Measurements from ENCODE around the gene MIER2.

Gene MIER2

DNA sequence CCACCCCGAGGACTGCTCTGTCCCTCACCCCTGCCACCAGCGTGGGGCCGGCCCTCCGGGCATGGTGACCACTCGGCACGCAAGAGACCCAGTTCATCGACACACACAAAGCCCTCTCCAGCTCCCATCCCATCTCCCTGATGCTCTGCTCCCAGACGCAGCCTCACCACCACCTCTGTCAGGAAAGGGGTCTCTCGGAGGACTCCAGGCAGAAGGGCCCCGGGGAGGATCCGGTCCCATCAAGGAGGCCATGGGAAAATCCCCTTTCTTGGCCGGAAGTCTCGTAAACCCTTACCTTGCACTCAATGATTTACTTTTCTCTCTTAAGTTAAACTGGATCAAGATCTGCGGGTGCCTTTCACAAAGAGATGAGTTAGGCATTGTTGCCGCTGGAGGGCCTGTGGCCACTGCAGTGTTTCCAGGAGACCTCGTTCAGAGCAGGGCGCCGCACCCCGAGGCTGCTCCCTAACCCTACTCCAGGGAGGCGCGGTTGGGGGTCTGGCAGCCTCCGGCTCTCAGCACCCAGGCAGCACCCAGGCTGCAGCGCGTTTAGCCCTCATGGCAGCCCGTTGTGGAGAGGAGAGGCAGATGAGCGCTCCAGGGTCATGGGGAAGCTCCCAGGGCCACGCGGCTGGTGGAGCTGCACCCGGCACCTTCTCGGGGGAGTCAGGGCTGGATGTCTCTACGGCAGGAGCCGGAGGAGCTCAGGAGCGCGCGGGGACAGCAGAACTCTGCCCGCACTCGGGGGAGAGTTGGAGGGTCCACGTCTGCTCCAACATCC is 33.4 kb upstream of the MIER2 start:
- no peak for DNase-seq

DNA sequence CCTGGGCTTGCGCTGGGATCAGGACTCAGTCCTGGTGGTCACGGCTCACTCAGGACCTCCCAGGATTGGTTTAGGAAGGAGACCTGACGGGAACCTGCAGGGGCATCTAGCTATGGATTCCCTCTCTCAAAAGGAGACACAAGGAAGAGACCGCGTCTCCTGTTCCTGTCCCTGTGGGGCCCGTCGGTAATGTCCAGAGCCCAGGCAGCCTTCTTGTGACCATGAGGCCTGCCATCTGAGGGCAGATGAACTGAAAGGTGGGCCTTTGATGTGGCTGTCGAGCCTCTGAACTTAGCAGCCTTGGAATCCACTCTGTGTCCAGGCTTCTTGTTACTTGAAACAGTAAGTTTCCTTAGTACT is 31.5 kb upstream of the MIER2 start:
- no peak for DNase-seq

DNA sequence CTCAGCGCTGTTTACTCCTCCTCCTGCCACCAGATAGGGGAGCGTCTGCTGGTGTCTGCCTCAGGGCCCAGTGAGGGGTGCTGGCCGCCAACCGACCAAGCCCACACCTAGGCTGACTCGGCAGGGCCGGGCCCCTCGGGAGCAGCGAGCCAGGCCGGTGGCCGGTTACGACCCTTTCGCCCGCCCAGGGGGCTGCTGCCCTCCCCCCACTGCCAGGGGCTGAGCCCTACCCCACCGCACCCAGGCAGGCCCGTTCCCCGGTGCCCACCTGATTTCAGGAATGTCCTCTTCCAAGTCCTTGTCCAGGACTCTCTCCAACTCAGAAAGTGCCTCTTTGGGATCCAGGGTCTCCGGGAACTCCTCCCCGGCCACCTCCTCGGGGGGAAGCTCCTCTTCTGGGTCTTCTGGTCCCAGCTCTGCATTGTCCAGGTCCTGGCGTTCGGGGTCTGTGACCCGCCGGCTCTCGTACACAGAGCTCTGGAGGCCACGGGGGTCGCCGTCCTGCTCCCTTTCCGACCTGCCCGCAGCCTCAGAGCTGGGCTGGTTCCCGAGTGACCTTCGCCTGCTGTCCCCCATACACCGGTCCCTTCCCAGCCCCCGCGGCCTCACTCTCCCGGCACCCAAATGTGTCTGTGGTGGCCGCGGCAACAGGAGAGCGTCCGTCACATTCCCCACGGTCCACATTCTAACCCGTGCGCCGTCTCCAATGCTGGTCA is 31.0 kb upstream of the MIER2 start:
- no peak for DNase-seq

DNA sequence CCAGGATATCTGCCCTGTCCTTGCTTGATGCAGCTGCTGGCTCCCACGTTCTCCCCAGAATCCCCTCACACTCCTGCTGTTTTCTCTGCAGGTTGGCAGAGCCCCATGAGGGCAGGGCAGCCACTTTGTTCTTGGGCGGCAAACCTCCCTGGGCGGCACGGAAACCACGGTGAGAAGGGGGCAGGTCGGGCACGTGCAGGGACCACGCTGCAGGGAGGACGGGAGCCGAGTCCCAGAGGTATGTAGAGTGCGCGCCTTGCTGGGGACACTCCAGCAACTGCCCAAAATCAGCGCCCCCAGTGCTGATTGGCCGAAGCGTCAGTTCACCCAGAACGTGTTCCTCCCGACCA is 30.3 kb upstream of the MIER2 start:
- DNase-seq = no peak

DNA sequence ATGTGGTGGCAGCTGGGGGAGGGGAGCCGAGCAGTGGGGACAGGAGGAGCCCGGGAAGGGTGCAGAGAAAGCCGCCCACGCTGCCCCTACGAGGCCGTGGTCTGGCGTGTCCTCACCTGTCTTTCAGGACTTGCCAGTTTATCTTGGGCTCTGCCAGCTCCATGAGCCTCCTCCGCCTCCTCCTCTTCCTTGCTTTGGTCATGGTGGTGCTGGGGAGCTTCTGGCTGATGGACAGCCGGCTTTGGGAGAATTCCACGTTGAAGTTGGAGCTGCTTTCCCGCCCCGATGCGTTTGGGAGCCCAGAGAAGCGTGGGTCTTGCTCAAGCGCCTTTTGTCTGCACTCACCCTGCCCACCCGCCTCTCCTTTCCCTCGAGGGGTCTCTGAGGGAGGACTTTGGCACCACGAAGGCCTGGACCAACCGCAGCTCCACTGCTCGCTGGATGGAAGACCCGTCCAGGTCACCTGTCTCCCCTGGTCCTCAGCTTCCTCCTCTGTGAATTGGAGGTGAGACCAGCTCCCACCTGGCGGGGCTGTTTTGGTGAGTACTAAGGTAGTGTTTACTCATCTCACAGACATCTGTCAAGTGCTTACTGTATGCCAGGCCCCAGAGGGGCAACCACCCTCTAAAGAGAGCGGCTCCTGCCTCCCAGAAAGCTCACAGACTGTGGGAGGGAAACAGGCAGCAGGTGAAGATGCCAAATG is 29.7 kb upstream of the MIER2 start:
- DNase-seq = no peak

DNA sequence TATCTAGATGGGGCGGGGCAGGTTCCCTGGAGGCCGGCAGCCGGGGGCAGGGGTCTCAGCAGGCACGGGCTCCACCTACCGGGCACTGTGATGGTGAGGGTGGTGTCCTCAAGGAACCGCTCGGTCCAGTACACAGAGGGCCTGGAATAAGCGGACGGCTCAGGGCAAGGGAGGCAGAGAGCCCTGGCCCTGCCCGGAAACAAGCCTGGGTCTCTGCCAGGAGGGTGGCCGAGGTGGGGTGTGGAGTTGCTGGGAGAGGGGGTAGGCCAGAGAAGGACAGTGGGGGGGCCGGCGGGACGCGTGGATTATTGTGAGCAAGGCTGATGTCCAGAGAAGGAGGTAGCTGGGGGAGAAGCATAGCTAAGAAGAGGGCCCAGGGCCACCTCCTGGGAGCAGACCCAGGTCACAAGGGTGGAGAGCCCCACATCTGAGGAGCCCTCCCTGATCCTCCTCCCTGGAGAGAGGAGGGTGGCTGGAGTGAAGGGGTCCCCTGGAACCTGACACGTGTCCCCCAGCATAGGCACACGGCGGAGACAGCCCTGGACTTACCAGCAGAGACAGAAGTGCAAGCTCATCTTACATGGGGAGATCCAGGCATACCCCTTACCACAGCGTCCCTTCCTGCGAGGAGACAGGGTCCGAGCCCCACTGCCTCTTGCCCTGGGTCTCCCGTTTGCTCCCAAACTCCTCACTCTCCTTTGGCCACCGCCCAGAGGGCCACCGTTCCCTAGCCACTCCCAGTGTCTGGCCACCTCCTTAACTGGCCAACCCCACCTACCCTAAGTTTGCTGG is 29.0 kb upstream of the MIER2 start:
- DNase-seq = no peak

DNA sequence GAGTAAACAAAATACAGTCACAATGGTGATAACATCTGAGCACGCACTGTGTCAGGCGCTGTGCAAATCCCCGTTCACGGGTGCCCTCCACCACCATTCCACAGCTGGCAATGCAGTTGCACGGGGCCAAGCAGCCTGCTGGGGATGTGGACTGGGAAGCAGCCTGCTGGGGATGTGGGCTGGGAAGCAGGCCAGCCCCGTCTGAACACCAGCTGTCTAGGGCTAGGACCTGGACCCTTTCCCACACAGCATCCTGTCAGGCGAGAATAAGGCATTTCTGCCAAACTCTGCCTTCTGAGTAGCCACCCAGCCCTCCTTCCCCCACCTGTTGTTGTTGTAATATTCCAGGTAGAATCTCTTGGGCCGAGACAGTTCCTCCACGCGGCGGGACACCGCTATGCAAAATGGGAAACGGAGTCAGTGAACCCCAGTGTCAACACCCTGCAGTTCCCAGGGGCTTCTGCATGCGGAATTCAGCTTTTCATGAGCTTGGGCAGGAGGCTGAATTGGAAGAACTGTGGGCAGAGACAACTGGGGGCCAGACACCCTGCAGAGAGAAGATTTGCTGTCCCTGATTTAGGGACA is 27.8 kb upstream of the MIER2 start:
- no peak for DNase-seq

DNA sequence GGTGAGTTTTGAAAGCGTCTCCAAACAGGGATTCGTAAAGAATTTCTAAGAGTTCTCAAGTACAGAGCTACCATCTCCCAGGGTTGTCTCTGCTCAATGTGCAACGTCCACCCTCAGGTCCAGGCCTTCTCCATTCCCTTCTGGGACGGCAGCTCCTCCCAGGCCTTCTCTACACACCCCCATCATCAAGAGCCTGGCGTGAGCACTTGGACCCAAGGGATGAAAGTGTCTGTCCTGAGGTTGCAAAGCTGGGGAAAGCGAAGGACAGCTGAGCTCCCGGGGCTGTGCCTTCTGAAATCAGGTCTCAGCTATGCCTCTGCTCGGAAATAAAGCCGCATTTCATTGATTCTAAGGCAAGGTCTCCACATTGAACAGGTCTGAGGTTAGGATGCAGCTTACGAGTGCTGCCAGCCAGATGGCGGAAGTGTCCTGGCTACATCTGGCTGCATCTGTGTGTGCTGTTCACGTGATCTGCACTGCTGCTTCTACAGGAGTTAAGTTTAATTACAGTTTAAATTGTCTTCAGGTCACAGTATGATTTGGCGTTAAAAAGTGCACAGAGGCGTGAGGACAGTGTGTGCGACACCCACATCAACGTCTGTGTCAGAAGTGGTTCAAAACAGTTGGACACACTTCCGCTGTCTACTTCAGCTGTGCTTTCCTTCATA is 27.0 kb upstream of the MIER2 start:
- DNase-seq = no peak

DNA sequence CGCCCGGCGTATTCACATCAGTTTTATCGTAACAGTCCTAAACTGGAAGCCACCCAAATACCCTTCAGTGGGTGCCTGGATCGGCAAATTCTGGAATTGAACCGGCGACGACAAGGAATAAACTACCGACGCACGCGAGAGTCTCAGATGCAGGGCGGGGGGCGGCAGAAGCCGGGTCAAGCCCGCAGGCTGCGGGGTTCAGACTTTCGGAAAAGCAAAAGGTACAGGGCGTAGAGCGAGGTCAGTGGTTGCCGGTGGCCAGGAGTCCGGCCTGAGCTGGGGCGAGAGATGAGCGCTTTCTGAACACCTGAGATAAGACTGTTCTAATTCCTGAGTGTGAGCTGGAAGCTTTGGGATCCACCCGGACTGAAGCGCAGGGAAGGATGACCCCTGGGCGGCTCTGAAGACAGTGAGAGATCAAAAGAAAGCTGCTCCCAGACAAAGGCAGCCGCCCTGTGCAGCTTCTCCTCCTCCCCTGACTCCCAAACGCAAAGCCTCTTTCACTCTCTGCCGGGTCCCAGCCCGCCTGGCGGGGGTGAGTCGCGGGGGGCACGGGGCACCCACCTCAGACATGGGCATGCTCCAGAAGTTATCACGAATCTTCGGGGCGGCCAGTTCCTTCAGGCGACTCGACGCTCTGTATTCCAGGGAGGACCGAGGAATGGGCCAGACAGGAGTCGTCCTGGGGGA is 26.2 kb upstream of the MIER2 start:
- no peak for DNase-seq

DNA sequence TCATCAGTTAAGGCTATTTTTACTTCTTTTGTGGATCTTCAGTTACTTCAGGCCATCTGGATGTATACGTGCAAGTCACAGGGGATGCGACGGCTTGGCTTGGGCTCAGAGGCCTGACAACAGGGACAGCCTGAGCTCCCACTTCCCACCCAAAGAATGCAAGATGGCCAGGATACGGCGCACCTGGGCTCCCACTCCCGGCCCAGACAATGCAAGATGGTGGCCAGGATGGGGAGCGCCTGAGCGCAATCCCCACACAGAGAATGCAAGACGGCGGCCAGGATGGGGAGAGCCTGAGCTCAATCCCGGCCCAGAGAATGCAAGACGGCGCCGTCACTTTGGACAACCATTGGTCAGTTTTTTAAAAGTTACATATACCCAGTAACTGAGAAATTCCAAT is 25.3 kb upstream of the MIER2 start:
- no peak for DNase-seq

DNA sequence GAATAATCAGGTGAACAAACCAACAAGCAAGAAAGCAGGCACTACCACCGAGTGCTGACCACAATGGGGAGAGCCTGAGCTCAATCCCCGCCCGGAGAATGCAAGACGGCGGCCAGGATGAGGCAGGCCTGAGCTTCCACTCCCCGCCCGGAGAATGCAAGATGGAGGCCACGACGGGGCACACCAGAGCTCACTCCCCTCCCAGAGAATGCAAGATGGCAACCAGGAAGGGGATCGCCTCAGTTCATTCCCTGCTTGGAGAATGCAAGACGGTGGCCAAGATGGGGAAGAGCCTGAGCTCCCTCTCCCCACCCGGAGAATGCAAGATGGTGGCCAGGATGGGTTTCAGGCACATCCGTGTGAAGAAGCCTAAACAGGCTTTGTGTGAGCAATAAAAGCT is 24.7 kb upstream of the MIER2 start:
- no peak for DNase-seq

DNA sequence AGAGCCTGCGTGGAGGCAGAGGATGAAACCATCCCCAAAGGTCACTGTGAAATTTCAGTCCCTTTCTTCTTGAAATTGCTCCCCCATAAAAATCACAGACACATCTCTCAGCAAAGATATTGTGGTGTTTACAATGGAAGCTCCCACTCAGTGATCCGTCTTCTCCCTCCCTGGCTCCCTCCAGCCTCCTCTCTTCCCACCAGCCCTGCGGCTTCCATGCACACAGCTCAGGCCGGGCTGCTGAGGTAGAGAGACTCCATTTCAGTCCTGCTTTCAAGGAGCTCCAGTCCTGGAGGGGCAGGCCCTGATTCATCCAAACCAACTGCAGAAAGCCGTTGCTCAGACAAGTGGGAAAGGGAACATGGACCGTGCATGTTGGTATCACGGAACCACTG is 24.0 kb upstream of the MIER2 start:
- no peak for DNase-seq

DNA sequence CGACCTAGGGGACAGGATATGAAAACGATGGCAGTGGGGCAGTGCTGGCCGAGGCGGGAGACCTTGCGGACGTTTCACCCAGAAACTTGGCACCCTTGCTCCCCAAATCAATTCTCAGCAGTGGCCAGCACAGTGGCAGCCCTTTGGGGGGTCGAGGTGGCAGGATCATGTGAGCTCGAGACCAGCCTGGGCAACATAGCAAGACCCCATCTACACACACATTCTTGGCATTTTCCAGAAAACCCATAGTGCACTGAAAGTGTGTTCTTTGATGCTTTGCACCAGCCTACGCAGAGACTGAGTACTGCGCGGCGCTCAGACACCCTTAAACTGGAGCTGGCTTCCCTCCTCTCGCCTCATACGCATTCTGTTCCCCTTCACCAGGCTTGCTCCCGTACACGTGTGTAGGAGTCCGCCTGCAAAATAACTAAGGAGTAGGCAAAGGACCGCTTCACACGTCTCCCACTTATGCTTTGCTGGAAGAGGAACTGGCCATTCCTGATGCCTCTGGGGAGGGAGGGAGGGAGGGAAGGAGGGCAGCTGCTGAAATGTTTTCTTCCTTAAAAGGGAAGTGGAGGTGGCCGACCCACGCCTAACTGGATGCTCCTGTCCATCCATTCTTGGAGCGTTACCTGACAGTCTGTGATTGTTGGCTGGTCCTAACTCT is 23.5 kb upstream of the MIER2 start:
- no peak for DNase-seq

DNA sequence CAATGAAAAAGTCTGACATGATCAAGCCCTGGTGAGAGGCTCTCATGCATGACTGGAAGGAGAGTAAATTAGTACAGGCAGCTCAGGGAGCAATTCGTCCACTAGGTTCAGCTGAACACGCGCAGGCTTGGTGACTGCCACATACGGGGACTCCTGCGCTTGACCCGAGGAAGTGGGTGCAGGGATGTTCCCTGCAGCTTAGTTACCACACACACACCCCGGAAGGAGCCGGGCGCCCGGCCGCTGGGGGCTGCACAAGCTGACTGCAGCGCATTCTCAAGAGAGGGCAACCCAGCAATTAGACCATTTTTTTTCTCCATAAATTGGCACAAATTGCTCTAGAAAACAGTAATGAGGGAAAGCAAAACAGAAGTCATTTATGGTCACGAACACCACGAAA is 23.0 kb upstream of the MIER2 start:
- DNase-seq = no peak

DNA sequence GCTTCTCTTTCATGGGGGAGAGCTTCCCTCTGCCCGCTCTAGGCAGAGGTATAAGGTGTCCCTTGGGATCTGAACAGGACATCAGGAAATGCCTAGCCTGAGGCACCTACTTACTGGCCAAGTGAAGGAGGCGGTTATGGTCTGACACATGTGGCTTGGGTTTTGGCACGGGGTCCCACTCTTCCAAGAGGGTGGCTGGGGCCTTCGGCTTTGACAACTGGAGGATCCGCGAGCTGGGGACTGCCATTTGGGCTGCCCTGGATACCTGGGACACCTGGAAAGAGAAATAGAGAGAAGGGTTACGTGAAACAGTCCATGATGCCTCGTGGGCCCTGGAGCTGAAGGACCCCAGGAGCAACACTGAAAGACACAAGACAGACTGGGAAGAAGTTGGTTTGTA is 22.4 kb upstream of the MIER2 start:
- DNase-seq = no peak

DNA sequence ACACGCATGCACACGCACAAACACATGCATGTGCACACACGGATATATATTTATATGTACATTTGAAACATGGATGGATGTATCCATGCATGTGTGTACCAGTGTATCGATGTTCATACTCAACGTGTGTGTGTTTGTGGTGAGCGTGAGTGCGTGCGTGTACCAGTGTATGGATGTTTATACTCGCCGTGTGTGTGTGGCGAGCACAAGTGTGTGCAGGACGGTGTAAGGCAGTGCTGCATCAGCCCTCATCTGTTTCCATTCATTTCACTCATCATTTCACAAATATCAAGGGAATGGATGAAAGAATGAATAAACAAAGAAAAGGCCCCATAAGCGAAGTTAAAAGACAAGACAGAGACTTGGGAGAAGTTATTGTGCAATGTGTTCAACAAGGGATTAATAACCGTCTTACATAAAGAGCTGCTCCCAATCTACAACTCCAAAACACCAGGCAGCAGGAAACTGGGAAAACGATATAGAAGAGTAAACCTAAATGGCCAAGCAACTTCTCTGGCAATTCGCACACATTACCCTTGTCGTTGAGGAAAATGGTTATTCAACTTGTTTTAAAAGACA is 21.7 kb upstream of the MIER2 start:
- no peak for DNase-seq

DNA sequence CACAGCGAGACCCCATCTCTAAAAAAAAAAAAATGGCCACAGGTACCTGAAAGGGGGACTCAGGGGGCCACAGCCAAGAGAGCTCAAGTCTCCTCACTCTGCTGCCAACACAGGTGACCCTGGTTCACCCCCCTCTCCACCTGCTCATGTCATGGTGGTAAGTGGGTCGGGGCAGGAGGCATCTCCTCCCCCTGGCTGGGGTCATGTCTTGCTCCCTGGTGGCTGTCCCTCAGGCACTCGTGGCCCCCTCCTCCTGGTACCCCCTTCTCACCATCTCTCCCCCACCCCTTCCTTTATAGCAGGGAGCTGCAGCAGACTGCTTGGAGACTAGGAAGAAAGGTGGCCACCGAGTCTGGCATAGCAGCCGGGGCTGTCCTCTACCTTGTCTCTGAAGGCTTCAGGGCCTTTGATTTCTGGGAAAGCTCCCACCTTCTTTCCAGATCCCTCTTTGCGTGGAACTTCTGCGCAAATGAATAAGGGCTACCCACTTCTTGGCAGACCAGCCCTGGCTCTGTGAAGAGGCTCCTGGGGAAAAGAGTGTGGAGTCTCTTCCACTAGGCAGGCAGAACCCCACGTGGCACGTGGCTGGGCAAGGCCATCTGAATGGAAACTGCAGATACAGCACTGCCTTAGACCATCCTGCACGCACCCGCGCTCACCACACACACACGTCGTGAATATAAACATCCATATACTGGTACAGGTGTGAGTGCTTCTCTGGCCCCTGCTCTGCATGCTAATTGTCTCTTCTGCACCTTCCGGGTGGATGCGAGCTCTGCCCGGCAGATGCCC is 20.1 kb upstream of the MIER2 start:
- DNase-seq = no peak

DNA sequence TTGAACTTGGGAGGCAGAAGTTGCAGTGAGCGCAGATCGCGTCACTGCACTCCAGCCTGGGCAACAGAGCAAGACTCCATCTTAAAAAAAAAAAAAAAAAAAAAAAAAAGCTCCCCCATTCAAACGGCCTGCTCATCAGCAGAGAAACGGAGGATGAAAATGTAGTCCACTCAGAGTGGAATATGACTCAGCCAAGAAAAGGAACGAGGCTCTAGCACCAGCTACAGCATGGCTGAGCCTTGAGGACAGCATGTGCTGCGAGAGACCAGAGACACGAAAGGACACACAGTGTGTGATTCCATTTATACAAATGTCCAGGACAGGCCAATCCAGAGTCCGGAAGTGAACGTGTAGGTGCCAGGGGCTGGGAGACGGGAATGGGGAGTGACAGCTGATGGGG is 18.1 kb upstream of the MIER2 start:
- no peak for DNase-seq

DNA sequence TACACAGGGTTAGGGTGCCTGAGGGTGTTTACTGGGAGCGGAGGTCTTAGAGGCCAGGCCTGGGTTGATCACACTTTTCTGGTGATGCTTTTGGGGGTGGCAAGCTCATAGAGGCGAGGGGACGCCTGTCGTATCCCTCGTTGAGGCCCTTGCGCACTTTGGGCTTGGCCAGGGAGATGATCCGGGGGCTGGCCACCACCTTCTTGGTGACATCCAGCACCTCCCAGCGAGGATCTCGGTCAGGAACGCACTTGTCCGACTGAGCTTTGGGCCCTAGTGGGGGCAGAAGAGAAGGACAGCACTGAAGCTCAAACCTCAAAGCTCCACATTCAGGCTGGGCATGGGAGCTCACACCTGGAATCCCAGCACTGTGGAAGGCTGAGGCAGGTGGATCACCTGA is 17.6 kb upstream of the MIER2 start:
- DNase-seq = no peak

DNA sequence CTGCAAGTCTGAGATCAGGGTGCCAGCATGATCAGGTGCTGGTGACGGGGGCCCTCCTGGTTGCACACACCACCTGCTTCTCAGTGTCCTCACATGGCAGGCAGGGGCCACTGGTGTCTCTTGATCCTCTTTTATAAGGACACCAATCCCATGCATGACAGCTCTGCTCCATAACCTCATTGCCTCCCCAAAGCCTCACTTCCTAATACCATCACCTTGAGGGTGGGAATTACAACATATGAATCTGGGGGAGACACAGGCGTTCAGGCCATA is 15.0 kb upstream of the MIER2 start:
- DNase-seq = no peak
